ENCODE measurements around the gene KRTAP12-4. TPM values are rescaled to one million over a fixed set of nuclear protein-coding genes. Genes with fewer than 3 reads are reported as not detected.
"Not testable (repeated sequence)": the region's sequence is repeated elsewhere in the genome, so short reads cannot be mapped to it uniquely, and the experiment has no call there.

Gene KRTAP12-4
- total RNA-seq, 1 donor from 2014 or later = not detected

DNA sequence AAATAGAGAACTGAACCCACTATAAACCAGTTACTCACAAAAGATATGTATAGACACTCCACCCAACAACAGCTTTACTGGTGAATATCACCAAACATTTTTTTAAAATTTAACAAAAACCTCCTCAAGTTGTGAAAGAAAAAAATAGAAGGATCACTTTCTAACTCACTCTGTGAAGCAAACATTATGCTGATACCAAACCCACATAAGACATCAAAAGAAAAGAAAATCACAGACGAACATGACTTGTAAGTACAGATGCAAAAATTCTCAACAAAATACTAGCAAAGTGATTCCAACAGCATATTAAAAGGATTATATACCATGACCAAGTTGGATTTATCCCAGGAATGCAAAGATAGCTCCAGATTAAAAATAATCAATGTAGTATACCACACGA, 37.2 kb upstream of the KRTAP12-4 start:
- H3K27ac Mint-ChIP-seq (ENCODE audit: unreplicated experiment) = no peak overlapping the region
- peaks cover 19% of the 10 kb centered on the region for H3K9me3 Mint-ChIP-seq (ENCODE audit: low read depth)
- peaks cover under 1% of the 10 kb centered on the region for H3K4me1 Mint-ChIP-seq (ENCODE audit: low read depth)
- H3K27me3 Mint-ChIP-seq (ENCODE audit: low read depth) = peaks cover 50% of the 10 kb centered on the region
- DNase-seq (ENCODE audit: low spot score) = no peak
- H3K4me3 Mint-ChIP-seq (ENCODE audit: unreplicated experiment) = no peak overlapping the region
- TF ChIP-seq, protein P1, sequence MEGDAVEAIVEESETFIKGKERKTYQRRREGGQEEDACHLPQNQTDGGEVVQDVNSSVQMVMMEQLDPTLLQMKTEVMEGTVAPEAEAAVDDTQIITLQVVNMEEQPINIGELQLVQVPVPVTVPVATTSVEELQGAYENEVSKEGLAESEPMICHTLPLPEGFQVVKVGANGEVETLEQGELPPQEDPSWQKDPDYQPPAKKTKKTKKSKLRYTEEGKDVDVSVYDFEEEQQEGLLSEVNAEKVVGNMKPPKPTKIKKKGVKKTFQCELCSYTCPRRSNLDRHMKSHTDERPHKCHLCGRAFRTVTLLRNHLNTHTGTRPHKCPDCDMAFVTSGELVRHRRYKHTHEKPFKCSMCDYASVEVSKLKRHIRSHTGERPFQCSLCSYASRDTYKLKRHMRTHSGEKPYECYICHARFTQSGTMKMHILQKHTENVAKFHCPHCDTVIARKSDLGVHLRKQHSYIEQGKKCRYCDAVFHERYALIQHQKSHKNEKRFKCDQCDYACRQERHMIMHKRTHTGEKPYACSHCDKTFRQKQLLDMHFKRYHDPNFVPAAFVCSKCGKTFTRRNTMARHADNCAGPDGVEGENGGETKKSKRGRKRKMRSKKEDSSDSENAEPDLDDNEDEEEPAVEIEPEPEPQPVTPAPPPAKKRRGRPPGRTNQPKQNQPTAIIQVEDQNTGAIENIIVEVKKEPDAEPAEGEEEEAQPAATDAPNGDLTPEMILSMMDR (IDR thresholded peaks at IDR 0.05) = no peak
- H3K36me3 Mint-ChIP-seq (ENCODE audit: low read depth) = peaks cover 5% of the 10 kb centered on the region

DNA sequence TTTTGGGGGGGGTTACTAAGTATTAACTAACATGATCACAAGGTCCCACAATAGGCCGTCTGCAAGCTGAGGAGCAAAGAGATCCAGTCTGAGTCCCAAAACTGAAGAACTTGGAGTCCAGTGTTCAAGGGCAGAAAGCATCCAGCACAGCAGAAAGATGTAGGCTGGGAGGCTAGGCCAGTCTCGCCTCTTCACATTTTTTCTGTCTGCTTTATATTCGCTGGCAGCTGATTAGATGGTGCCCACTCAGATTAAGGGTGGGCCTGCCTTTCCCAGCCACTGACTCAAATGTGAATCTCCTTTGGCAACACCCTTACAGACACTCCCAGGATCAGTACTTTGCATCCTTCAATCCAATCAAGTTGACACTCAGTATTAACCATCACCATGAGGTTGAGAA, 35.3 kb upstream of the KRTAP12-4 start:
- not testable (repeated sequence) for DNase-seq (ENCODE audit: low spot score); H3K4me1 Mint-ChIP-seq (ENCODE audit: low read depth); H3K36me3 Mint-ChIP-seq (ENCODE audit: low read depth); H3K27ac Mint-ChIP-seq (ENCODE audit: unreplicated experiment); H3K4me3 Mint-ChIP-seq (ENCODE audit: unreplicated experiment)
- Mint-ChIP-seq H3K9me3 (ENCODE audit: low read depth) (peaks cover 19% of the 10 kb centered on the region), H3K27me3 (ENCODE audit: low read depth) (peaks cover 48% of the 10 kb centered on the region)

DNA sequence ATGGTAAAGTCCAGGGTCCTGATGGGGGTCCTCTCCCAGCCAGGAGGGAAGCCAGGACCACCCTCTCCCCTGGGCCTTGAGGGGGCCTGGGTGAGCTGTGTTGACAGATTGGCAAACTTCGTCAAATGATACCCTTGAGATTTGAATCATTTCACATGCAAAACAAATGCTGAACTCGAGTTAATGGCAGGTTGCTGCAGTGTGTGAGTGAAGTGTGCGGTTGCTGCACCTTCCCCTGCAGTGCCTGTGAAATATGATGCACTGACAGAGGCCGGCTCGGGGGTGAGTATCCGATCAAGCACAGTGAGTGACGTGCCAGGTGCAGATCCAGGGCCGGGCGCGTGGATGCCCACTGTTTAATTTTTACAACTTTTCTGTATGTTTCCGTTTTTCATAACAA, 33.2 kb upstream of the KRTAP12-4 start:
- no peak overlapping the region for H3K4me3 Mint-ChIP-seq (ENCODE audit: unreplicated experiment)
- H3K4me1 Mint-ChIP-seq (ENCODE audit: low read depth) = no peaks in the 10 kb centered on the region
- peaks cover 63% of the 10 kb centered on the region for H3K27me3 Mint-ChIP-seq (ENCODE audit: low read depth)
- TF ChIP-seq, protein P1 (IDR thresholded peaks at IDR 0.05) = no peak
- H3K27ac Mint-ChIP-seq (ENCODE audit: unreplicated experiment) = no peak overlapping the region
- H3K36me3 Mint-ChIP-seq (ENCODE audit: low read depth) = peaks cover 4% of the 10 kb centered on the region
- H3K9me3 Mint-ChIP-seq (ENCODE audit: low read depth) = peaks cover 4% of the 10 kb centered on the region
- no peak for DNase-seq (ENCODE audit: low spot score)

DNA sequence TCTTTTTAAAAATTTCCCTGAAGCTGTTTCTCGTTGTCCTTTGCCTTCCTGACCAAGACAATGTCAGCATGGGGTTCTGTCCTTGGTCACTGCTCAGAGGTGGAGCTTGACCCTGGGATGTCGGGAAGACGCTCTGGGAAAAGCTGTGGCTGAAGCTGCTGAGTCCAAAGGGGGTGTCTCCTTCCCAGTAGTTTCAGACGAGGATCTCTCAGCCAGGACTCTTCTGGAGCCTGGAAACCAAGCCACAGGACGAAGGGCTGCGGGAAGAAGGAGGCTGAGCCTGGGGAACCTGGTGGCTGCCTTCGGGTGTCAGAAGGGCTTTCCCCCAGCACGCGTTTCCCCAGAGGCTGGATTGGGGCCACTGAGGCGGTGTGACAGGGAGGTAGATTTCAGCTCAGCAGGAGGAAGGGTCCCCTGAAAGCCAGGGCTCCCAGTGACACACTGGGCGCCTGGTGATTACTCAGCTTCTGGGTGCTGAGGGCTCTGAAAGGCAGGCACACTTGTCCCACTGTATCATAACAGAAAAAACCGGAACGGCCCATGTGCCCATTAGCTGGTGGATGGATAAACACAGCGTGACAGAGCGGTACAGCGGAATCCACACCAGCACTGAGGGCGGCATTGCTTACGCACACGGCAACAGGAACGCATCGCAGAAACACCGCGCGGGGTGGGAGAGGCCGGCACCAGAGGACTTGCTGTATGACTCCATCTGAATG, 32.5 kb upstream of the KRTAP12-4 start:
- Mint-ChIP-seq H3K9me3 (ENCODE audit: low read depth) (no peaks in the 10 kb centered on the region), H3K36me3 (ENCODE audit: low read depth) (peaks cover 4% of the 10 kb centered on the region), H3K27me3 (ENCODE audit: low read depth) (peaks cover 70% of the 10 kb centered on the region), H3K27ac (ENCODE audit: unreplicated experiment) (no peak overlapping the region), H3K4me3 (ENCODE audit: unreplicated experiment) (no peak overlapping the region), H3K4me1 (ENCODE audit: low read depth) (no peaks in the 10 kb centered on the region)
- TF ChIP-seq, protein P1 (IDR thresholded peaks at IDR 0.05) = no peak
- DNase-seq (ENCODE audit: low spot score) = no peak

DNA sequence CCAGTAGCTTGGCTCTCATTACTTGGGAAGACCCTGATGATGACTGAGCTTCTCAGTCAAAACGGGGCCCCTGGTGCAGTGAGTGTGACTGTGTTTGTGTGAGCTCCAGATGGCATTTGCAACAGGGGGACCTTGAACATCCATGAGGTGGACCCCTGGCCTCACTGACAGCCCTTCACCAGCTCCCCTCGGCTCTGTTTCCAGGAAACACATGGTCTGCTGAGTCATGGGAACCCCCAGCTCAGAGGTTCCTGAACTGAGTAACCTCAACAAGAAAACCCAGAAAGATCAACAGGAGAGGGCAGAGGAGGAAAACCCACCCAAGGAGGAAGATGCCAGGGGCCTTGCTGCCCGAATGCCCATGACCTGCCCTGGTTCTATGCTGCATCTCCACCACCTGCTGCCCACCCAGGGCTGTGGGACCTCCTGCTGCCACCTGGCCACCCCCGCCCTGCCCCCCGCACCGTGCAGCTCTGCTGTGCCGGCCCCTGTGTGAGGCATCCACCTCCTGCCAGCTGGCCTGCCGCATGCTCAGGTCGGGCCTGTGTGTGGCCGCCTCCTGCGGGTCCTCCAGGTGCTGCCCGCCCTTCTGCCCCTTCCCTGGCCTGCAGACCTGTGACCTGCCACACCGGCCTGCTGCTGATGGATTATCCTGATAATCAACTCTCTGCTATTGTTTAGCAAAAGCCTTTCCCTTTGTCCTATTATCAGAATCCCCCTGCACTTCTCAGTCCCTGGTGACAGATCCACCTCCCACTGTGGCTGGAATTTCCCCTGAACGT, 31.7 kb upstream of the KRTAP12-4 start:
- TF ChIP-seq, protein P1 (IDR thresholded peaks at IDR 0.05) = no peak
- H3K4me1 Mint-ChIP-seq (ENCODE audit: low read depth) = no peaks in the 10 kb centered on the region
- peaks cover 73% of the 10 kb centered on the region for H3K27me3 Mint-ChIP-seq (ENCODE audit: low read depth)
- DNase-seq (ENCODE audit: low spot score) = no peak
- no peak overlapping the region for H3K4me3 Mint-ChIP-seq (ENCODE audit: unreplicated experiment)
- H3K9me3 Mint-ChIP-seq (ENCODE audit: low read depth) = no peaks in the 10 kb centered on the region
- H3K27ac Mint-ChIP-seq (ENCODE audit: unreplicated experiment) = no peak overlapping the region
- peaks cover 4% of the 10 kb centered on the region for H3K36me3 Mint-ChIP-seq (ENCODE audit: low read depth)

DNA sequence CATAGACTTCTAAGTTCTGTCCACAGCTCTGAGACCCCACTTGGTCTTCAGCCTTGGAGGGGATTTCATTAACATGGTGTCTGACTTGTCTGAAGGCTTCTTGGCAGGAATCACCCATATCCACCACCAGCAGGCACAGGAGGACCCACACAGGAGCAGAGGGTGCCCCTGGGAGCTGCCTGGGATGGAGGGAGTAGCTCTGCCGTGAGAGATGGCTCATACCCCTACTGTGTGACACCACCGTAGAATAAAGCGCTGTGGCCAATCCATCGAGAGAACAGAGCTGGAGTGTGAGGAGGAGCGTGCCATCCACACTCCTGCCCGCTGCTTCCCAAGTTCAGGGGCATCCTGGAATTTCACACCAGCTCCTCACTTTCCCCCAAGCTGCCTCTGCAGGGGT, 30.6 kb upstream of the KRTAP12-4 start:
- H3K36me3 Mint-ChIP-seq (ENCODE audit: low read depth); H3K9me3 Mint-ChIP-seq (ENCODE audit: low read depth); H3K27ac Mint-ChIP-seq (ENCODE audit: unreplicated experiment); H3K4me1 Mint-ChIP-seq (ENCODE audit: low read depth); DNase-seq (ENCODE audit: low spot score); H3K4me3 Mint-ChIP-seq (ENCODE audit: unreplicated experiment): not testable (repeated sequence)
- H3K27me3 Mint-ChIP-seq (ENCODE audit: low read depth) = peaks cover 73% of the 10 kb centered on the region
